SIG-M5 treated with dmso at 0.1 percent for 504 hours (cell line): Measurements from ENCODE around the gene CNNM3.
A peak's percentile ranks its signal among the peaks of the same experiment; 100 is the strongest.

ENCODE experiments used
- DNase-seq: peaks from one replicate; lab custom pipeline; 2025; ENCODE audit not compliant: unreplicated experiment; lab: John Stamatoyannopoulos, UW

CNNM3 gene

DNA sequence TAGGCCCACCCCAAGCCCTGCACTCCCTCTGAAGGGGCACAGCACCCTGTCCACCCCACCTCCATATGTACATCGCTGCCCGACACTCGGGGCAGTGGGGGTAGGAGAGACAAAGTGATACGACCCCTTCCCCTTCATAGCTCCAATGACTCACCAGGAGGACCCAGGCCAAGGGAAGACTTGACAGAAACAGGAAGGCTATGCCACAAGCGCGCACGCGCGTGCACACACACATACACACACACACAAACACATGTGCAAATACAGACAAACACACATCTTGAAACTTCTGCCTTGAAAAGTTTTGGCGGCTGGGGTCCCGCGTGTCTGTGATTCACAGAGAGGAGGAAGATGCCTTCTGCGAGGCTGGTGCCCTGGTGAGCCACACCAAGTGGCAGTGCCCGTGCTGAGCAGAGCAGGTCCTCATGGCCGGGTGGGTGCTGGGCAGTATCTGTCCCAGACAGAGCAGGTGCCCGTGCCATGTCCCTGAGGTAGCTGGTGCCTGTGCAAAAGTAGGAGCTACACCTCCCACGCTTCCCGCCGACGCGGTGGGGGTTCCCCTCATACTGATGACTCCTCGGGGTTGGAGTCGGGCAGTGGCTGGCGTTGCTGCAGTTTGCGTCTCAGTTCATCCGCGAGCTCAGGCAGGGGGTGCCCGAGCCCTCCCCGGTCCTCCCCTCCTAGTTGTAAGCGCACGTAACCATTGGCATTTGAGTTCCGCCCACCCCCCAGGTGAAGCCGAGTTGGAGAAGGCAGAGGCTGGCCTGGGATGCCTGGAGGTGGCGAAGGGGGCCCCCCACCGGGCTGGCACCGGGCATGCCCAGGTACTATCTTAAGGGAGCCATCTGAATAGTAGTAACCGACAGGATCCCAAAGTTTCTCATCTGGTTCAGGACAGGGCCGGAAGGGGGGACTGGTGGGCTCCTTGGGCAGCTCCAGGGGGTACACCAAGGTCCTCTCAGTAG, 44.3 kb downstream of the CNNM3 start:
- no peak for DNase-seq

DNA sequence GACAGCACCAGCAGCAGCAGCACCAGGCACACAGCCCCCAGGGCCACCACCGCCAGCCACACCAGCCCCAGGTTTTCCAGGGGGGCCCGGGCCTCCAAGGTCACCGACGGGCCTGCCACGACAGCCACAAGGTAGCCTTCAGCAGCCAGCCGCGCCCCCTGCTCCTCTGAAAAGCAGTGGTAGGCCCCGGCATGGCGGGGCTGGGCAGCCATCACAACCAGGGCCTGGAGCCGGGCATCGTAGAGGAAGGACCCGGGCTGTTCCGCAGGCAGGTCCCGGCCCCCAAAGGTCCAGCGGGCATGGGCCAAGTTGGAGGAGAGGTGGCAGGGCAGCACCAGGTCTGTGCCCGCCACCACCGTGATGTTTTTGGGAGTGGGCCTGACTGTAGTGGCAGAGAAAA, 45.0 kb downstream of the CNNM3 start:
- DNase-seq = no peak

DNA sequence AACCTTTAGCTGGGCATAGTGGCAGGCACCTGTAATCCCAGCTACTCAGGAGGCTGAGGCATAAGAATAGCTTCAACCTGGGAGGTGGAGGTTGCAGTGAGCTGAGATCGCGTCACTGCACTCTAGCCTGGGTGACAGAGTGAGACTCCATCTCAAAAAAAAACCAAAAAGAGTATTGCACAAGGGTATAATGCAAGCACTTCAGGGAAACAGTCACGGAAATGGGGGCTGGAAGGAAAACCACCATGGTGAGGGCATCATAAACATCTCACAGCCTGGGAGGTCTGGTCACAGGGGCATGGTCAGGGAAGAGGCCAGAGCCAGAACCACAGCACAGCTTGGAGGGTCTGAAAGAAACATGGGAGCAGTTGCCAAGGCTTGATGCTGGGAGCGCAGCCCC, 47.0 kb downstream of the CNNM3 start:
- peak; percentile 41 for DNase-seq

DNA sequence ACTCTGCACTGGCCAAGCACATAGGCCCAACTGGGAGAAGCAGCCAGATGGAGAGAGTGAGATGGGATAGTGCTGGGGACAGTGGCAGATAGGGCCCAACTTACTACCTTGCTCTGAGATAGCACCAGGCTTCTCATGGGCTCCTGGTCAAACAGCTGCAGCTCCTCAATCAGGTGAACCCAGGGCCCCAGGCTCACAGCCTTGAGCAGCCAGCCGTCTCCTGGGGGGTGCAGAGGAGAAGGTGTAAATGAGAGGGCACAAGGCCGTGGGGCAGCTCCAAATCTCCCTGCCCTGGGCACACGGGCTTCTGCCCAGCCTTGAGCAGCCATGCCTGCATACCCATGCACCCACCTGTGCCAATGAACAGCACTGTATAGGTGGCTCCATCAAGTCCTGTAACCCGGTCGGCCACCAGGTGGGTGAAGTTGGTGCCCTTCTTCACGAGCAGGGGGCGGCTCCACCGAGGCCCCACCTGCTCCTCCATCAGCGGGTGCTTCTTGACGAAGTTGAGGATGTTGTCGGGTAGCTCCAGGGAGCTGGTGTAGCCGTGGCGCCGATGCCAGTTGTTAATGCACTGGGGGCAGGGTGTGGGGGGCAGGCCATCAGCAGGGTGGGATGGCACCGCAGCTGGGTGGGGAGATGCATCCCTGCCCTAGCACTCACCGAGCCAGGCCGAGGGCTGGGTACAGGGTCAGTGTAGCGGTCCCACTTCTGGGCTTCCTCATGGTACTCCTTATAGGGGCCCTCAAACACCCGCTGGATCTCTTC, 47.7 kb downstream of the CNNM3 start:
- no peak for DNase-seq

DNA sequence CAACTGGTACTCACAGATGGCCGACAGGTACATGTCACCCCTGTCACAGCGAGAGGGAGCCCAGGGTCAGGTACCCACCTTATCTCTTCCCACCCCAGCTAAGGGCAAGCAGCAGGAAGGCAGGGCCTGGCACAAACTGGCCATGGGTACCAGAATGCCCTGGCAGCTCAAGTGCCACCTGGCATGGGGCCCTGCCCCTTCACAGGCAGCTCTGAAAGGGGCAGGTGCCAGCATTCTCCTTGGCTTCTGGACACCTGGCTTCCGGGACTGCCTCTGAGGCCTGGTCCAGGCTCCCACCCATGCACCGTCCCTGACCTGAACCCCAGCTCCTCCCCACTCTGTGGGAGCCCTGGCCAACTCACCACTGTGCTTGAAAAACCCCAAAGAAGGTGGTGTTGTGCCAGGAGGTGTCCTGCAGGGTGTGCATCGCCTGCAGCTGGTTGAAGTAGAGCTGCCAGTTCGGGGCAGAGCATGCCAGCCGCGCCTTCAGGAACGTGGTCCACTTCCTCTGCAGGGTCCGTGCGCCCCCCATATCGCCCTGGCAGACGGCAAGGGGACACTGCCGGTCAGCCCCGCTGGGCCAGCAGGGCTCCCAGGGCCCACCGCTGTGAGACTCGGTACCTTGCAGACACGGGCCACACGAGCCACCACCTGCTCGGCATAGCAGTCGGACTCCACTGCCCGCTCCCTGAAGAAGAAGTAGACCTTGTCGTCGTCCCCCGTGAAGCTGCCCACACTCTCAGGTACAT, 48.4 kb downstream of the CNNM3 start:
- DNase-seq = no peak

DNA sequence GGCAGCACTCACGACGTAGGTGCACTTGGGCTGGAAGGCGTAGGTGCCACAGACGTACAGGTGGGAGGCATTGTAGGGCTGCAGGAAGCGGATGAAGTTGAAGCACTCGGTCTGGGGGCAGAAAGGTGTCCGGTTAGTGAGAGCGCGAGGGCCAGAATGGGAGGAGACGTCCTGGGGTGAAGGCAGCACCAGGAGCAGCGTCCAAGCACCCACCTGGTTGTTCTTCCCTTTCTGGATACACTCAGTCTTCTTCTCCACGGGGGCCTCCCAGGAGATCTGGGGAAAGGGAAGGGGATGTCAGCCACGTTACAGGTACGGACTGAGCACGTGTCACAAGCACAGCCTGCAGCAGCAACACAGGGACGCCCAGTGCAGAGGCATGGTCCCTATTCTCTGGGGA, 49.6 kb downstream of the CNNM3 start:
- DNase-seq = no peak

DNA sequence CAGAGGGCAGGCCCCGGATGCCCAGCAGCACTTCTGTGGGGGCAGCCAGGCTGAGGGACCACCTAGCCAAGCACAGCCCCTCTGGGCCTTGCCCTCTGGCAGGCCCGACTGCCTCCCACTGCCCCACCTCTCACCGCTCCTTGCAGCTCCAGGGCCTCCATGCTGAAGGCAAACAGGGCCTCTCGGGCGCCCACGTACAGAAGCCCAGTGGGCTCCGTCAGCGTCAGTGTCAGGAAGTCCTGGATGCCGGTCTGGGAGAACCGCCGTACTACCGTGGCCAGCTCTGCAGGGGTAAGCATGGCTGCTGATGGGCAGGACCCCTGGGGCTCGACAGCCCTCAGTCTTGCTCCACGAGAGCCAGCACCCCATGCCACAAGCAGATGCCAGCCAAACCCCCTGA, 50.1 kb downstream of the CNNM3 start:
- no peak for DNase-seq

DNA sequence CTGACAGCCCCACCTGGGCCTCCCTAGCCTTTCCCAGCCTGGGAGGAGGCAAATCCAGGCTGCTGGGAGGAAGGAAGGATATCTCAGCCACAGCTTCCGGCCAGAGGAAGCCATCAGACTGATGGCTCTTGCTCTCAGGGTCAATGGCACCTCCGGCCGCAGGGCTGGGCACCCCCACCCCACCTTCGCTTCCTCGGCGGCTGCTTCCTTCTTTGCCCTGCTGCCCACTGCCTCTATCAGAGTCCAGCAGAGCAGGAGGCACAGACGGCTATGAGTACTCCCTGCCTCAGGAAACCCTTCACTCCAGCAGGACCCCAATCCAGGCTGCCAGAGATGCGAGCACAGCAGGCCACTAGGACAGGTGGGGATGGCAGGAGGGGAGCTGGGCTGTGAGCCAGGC, 50.5 kb downstream of the CNNM3 start:
- DNase-seq = no peak

DNA sequence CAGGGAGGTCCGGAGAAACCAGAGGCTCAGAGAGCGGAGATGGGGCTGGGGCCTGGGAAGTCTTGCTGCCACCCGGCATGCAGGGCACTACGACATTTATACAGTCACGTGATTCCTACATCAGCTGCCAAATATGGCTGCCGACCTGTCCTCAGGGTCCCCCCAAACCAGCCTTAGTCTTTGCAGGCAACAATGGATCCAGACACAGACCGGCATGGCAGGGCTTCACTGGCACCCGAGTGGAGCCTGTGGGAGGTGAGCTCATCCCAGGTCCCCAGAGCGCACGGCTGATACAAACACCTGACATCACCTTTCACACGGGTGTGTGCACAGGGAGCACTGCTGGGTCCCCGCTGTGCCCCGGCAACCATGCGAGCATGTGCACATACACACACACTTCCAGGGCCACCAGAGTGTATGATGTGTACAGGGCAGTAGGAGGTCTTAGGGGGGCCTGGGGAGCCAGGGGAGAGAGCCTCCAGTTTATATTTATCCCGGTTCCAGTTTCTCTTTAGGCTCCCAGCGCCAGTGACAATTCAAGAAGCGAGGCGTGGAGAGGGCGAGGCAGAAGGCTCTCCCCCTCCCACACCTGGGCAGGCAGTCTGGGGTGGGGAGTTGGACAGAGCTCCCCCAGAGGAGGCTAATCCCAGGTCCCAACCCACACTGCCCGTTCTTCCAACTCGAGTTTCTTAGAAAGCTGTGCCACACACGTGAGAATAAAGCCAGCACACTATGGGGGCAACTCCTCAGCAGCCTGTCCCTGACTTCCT, 51.1 kb downstream of the CNNM3 start:
- DNase-seq = no peak

DNA sequence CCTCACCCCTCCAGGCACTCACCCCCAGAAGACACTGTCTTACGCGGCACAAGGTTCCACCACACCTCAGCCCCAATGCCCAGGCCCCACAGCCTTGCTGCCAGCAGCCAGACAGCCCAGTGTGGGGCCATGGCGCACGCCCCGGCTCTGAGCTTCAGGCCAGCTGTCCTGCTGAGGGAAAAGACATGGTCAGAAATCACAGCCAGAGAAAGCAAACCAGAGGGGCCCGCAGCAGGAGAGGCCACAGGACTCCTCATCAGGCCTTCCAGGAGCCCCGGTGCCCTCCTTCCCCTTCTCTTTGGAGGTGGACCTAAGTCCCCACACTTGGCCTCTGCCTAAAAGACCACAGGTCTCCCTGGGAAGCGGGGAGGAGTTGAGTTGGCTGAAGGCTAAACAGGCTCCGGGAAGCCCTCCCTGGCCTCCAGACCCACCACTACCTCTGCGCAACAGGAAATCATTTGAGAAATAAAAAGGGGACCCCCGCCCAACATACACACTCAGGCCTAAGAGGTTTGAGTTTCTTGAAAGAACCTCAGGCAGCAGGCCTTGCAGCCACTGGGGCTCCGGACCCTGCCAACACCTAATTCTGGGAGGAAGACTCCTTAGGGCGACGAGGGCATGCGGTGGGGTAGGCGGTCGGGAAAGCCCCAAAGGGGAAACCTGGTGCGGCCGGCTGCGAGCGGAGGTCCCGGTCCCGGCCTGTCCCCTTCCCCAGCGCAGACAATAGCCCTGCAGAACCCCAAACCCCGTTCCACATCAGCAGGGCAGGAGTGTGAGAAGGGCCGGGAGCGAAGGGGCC, 51.9 kb downstream of the CNNM3 start:
- peak; percentile 39 for DNase-seq

DNA sequence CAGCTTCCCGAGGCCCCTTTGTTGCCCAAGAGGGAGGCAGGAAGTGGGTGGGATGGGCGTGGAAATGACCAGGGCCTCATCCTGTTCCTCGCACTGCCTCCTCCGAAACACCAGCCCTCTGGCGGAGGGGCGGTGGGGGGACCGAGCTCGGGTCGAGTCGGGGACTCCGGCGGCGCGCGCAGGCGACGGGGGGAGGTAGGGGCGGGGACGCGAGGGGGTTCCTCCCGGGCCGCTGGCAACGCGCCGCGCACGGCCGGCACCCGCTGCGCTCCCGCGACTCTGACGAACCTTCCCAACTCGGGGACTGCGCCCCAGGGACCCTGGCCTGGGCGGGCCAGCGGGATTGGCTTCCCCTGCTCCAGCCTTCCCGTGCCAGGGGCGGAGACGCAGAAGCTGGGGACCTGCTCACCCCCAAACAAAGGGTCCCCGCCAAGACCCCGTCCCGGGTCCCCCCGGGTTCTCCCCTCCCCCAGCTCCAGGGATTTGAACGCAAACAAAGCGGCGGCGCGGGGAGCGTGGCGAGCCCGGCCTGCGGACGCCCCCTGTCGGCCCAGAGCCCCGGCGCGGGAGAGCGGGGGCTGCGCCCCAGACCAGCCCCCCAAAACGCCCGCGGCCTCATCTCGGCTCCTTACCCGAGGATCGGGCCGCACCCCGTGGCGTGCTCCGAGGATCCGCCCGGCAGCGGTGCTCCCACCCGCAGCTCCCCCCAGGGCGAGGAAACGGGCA, 52.6 kb downstream of the CNNM3 start:
- DNase-seq = peak; percentile 89

DNA sequence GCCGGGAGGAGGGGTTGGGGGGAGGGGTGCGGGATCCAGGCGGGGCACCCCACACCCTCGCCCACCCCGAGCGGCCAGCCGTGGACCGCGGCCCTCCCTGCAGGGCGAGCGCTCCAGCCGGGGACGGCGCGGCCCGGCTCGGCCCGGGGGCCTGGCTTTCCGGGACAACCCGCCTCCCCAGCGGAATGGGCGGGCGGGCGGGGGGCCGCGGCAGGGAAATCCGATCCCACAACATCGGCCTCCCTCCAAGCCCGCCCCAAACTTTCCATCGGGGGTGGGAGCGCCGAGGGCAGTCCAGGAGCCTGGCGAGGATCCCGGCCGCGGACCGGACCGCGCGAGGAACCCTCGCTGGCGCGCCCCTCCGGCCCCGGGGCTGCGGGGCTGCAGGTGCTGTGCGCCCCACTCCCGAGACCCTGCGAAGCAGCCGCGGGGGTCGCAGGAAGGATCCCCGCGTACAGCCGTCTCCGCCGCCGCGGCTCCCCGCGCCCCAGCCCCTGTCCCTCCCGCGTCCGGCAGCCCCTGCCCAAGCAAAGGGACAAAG, 53.3 kb downstream of the CNNM3 start:
- DNase-seq = no peak

DNA sequence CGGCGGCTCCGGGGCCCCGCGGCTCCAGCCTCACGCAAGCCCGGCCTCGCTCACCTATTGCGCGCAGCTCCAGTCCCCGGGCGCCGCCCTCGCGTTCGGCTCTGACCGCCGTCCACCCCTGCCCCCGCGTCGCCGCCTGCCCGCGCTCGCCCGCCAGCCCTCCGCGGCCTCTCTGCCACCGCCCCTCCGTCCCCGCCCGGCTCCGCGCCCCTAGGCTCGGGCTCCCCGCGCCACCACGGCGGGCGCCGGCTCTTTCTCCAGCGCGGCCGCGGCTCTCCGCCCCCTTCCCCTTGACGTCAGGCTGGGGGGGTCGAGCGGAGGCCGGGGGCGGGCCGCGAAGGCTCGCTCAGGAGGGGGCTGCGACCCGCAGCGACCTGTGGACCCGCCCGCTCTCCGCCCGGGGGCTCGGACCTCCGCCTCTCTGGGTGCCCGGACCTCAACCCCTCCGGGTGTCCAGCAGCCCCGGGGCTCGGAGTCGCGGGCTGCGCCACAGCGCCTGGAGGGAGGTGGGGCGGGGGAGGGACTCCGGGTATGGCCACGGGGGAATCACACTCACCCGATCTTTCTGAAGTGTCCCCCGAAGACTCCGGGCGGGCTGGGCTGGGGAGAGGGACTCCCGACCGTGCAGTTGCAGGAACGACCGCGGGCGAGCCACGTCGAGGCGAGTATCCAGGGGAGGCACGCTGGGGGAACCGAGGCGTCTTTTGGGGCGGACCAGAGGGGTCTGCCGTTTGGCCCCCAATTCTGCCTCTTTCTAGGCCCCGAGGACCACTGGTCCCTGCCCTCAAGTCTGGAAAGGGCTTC, 54.0 kb downstream of the CNNM3 start, which contains the start of gene SEMA4C:
Gene SEMA4C (minus strand): TSS at position 259 of the 804 bp plus-strand sequence. CDS start 2,194 bp downstream, outside the sequence.
- DNase-seq = no peak

DNA sequence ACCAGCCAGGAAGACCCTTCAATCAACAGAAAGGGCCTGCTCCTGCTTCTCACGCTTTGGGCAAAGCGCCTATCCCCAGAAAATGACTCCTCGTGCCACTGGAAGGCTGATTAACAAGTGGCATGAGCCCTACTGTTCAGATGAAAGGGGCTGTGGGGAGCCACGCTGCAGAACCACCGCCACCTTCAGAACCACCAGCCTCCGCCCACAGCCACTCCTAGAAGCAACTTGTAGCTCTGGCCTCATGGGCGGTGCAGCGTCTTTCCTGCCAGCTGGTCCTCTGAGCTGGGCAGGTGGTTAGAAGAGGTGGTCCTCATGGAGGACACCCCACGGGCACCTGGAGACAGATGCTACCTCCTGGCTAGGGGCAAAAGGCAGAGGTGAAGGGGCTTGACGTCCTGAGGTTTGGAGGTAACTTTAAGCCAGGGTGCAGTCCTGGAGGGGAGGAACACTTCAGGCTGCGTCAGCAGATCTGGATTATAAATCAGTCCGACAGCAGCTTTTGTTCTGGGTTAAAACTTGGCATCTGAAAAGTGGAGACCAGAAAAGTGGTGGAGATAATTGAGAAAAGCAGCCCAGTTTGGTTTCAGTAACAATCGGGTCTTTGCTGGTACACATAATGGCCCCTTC, 54.7 kb downstream of the CNNM3 start:
- DNase-seq = peak; percentile 37

DNA sequence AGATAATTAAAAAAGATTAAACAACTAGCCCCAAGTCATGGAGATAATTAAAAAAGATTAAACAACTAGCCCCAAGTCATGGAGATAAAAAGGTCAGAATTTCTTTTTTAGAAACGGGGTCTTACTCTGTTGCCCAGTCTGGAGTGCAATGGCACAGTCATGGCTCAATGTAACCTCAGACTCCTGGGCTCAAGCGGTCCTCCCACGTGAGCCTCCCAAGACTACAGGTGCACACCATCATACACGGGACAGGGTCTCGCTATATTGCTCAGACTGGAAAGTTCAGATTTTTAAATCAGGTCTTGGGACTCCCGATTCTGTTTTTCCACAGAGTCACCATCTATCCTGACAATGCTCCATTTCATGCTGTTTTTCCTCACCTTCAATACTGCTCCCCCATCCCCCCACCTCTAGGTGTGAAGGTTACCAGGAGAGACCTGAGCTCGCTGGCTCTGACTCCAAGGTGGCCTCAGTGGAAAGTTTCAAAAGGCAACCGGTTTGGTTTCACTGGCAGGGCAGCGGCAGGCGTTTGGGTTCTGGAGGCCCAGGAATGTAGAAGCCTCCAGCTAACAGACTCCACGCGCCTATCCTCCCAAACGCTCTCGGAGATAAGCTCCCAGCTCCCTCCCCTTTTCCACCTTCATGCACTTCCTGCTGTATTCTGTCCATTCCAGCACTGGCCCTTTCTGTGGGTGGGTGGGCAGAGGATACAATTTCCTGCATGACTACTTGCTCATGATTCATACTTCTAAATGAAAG, 56.7 kb downstream of the CNNM3 start:
- no peak for DNase-seq

DNA sequence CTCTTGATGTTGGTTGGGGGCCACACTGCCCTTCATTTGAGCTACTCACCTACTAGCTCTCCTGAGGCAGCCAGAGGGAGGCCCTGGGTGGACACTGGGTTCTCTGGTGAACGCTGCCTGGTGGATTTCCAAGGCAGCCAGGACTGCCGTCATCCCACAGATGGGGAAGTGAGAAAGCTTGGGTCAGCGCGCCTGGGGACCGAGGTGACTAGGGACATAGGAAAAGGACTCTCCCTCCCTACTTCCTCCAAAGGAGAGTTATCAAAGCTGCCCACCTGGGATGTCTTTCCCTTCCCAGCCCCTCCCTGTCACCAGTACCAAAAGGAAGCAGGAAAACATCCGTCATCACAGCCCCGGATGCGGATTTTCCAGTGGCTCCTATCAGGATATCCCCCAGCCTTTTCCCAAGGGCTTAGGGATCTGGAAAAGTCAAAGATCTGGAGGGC, 57.6 kb downstream of the CNNM3 start:
- no peak for DNase-seq
